HCT116 (cell line): ENCODE results near the gene MTMR6.

Source experiments
- CTCF ChIP-seq, 3 experiments: fragments of 200-600 bp in 1 of 3; sonication (generic) in 1 of 3; IDR thresholded peaks in 2 of 3; conservative IDR thresholded peaks in 1 of 3; 2 replicates each; pipeline ENCODE4 v1.5.1; 2012 to 2017; ENCODE audit warnings: low read depth in 2 of 3, low read length in 2 of 3, antibody characterized with exemption in 1 of 3, borderline replicate concordance in 1 of 3, control low read depth in 1 of 3, mild to moderate bottlenecking in 1 of 3, mixed read lengths in 1 of 3, mixed run types in 1 of 3, moderate library complexity in 1 of 3; ENCODE audit not compliant: insufficient read depth in 1 of 3
- EGR1 ChIP-seq: IDR thresholded peaks from 2 replicates; pipeline ENCODE4 v1.6.1; 2012; ENCODE audit warnings: low read depth
- RAD21 ChIP-seq: IDR thresholded peaks from 2 replicates; pipeline ENCODE4 v1.6.1; 2012; ENCODE audit warnings: low read depth, mild to moderate bottlenecking
- TCF7L2 ChIP-seq: IDR thresholded peaks from 2 replicates; pipeline ENCODE4 v1.7.0; 2011; ENCODE audit warnings: borderline replicate concordance, inconsistent platforms; ENCODE audit not compliant: insufficient read depth, insufficient read length; ENCODE audit errors: extremely low read depth

- TF ChIP-seq RAD21 (no peak), TCF7L2 (no peak), EGR1 (no peak), CTCF (IDR thresholded peaks at IDR 0.05 in 2 of 3, conservative IDR thresholded peaks at IDR 0.05 in 1 of 3; ENCODE audit: borderline replicate concordance in 1 of 3, insufficient read depth in 1 of 3, low read depth in 2 of 3, low read length in 2 of 3) (no peak)
These were observed 48.6 kb upstream of the MTMR6 start for GRCh38 chr13:25335856-25336255.
